SKM-1 treated with dmso at 0.1 percent for 144 hours (cell line): ENCODE measurements around the gene TCERG1L.
"Not testable (repeated sequence)": the region's sequence is repeated elsewhere in the genome, so short reads cannot be mapped to it uniquely, and the experiment has no call there.

Experiments used
- DNase-seq: peaks from one replicate; lab custom pipeline; 2025; ENCODE audit not compliant: unreplicated experiment; lab: John Stamatoyannopoulos, UW

TCERG1L gene

DNA sequence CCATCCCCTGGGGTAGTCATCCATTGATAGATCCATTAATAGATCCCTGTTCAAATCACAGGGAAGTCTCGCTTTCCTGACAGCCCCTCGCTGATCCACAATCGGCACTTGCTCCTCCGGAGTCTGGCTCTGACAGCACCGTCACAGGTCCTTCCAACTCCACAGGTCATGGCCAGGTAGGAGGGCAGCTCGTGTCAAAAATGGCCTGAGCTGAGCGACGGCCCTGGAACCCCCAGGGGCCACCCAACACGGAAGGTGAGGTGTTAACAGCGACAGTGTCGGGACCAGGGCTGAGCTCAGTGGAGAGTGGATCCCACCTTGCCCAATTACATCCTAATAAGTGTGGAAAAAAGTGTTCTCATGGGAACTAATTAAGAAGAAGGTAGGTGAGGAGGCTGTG, 219.8 kb downstream of the TCERG1L start:
- DNase-seq: no peak

DNA sequence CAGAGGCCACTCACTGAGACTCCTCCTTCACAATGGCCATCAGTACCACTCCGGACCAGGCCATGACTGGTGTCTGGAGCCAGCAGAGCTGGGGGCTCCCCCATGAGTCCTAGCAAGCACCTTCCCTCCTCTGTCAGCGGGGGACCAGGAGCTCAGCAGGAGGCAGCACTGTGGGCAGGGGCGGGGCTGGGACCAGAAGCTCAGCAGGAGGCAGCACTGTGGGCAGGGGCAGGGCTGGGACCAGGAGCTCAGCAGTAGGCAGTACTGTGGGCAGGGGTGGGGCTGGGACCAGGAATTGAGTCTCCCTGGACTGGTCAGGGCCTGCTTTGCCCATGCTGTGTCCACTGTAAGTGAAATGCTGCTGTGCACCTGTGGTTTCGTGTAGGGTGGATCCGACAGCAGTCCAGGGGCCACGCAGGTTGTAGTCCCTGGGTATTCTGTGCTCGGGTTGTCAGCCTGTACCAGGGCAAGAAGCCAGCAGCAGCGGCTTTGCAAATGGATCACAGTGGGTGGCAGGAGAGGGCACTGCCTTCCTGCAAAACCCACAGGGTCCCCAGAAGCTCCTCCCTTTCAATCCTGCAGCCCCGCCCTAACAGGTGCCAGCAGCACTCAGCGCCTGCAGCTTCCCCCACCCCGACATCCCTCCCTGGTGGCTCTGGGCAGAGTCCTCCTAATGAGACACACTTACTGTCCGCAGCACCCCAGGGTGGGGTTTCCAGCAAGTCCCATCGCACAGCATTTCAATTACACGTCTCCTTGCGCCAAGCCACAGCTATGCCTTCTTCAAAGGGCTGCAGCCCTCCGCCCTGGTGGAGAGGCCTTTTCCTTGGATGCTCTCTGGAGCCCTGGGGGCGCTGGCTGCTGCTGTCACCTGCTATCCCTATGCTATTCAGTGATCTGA, 220.5 kb downstream of the TCERG1L start:
- DNase-seq: no peak

DNA sequence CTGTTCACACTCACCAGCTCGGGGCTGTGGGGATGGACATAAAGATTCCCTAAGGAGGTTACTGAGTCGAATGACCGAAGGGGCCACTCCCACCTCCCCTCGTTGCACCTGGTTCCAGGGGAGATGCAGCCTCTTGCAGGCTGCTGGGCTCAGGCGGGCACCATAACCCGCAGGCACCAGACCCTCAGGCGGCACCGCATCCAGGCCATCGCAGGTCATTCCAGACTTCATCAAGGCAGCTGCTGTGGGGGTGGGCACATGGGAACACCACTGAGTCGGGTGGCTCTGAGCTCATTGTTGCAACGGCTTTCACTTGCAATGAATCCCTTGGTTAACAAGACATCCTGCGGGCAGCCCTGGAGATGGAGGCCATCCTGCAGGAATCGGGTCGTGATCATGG, 221.7 kb downstream of the TCERG1L start:
- no peak for DNase-seq

DNA sequence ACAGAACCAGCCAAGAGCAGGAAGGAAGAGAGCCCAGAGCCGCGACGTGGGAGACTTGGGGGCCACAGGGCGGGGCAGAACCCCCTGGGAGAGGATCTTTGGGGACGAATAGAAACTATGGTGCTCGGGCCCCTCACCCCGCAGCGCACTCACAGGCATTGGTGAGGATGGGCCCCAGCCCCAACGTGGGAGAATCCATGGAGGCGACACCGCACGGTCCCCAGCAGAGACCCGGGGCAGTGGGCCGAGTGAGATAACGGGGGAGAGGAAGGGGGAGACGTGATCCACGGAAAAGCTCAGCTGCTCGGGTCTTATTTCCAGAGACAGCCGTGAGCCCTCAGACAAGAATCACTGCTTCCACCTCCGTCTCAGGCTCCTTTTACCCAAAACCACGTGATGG, 222.4 kb downstream of the TCERG1L start:
- DNase-seq: no peak

DNA sequence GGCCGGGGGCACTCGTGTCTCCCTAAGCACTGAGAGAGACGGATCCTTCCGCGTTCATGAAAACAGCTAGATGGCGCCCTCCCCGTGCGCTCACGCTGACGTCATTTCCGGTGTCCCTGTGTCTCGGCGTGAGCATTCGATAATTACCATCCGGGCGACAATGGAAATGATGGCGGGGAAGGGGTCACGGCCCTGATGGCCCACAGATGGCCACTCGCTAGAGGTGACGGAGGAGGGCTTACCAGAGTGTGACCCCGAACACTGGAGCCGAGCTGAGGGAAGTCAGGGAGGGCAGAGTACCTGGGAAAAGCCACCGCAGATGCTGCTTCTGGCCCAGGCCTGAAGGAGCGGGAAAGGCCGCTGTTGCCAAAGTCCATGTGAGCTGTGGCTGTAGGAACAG, 222.9 kb downstream of the TCERG1L start:
- no peak for DNase-seq

DNA sequence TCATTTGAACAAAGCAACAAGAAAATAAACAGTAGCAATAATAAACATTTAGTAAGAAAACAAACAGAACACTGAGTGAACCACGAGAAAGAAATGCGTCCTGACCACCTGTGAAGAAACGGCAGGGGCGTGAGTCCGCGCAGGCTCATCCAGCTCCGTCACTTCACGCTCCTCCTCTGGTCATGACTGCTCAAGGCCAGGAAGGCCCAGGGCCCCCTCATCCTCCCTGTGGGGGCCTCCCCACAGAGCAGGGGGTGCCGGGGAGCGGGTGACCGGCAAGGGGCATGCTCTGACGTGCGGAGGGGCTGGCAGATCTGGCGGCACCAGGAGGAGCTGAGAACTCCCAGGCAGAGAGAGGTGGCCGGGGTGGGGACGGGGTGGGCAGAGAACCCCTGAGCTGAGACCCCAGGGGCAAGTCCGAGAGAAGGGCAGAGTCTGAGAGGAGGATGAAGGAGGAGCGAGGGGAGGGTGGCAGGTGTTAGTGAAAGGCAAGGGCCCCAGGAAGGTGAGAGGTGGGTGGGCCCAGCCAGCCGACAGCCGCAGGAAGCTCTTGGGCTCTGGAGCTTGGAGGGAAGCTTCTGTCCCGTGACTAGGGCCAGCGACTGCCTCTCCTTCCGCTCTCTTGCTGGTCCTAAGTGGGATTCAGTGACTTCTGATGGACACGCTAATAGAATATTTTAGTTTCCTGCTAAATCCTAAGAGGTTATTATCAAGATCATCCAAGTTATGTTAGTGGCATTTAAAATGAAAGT, 223.9 kb downstream of the TCERG1L start:
- no peak for DNase-seq

DNA sequence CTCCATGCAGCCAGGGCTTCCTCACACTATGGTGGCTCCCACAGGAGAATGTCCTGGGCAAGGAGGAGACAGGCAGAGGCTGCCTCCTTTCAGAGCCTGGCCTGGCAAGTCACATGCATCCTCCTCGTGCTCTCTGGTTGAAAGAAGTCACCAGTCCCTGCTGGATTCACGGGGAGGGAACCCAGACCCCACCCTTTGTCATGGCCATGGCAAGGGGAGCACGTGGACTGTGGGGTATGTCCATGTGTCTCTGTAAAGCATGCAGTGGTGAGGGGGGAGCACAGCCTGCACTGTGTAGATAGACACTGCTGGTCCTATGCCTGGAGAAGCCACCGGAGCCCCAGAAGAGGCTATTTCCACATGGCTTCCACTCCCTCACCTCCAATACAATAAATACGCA, 225.0 kb downstream of the TCERG1L start:
- no peak for DNase-seq

DNA sequence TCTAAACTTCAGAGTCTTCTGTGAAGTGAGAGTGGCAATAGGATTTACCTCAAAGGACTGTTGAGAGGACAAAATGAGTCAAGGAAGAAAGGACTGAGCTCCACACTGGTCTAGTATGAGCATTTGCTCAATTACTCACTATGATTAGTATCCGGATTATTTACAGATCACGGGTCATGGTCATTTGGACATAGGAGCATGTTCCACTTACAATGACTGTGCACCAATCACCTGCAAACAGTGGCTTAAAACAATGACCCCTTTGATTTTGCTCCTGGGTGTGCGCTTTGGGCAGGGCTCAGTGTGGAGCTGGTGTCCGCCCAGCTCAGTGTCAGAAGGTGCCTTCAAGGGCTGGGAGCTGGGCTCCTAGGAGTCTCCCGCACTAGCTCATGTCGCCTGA, 225.4 kb downstream of the TCERG1L start:
- DNase-seq: no peak

DNA sequence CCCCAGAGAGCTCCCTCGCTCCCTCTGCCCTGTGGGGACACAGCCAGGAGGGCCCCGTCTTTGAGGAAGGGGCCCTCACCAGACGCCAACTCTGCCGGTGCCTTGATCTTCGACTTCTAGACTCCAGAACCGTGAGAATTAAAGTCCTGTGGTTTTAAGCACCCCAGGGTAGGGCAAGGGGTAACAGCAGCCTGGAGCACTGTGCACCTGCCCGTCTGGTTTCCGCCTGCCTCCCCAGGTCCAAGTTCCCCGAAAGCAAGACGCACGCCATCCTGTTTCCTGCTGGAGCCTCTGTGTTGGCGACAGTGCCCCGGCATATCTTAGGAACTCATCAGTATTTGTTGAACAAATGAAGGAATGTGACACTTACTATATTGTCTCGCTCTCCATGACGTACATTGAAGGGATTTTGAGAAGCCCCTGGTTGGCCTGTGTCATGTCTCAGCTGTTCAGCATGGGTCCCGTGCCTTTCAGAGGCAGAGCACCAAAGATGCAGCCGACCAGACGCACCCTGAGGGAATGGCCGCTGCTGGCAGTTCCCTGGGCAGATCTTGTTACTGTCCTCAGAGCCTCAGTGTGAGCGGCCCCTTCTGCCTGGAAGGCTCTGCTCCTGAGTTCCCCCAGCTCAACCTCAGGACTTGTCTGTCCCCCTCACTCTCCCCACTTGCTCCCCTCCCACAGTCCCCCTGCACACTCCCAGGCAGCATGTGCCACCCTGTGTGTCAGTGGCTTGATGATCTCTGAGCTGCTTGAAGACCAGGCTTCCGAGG, 226.2 kb downstream of the TCERG1L start:
- no peak for DNase-seq

DNA sequence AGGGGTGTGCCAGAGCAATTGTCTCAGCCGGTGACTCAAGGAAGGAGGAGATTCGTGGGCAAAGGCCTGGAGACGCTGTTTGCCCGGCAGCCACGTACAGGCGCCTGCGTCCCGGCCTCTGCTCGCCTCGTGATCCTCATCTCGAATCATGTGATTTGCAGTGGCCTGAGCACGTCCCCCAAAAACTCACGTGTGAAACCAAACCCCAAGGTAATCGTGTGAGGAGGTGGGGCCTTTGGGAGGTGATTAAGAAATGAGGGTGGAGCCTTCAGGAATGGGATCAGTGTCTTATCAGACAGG, 226.8 kb downstream of the TCERG1L start:
- no peak for DNase-seq

DNA sequence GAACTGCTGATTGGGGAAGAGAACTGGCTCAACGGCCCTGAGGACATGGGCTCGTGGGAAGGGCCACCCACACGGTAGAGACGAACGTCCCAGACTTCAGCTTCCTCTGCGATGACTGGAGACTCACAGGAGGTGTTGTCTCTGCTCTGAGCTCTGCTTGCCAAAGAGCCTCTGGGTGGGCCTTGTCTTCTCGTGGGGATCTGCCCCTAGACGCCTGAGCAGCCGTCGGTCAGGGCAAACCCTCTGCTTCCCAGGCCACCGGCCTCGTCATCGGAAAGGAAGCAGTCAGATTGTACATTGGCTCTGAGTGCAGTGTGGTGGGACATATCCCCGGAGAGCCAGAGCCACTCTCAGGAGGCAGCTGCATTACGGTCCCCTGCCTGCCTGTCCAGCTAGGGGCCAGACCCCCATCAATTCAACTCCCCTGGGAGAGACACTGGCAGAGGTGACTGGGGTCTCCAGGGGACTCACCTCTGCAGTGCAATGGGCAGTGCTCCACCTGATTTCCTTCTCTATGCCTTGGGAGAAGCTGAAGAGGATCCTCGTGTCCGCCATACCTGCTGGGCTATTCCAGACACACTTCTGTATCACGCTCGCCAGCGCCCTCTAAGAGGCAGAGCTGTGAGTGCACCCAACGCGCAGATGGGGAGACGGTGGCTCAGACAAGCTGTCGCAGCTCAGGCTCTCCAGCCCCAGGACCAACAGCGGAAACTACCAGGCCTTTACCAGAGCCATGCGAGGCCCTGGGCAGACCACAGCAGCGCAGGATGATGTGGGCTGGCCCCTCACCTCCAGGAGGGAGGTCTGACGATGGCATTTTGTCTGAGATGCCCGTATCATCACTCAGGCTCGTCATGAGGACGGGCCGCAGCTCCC, 227.4 kb downstream of the TCERG1L start:
- no peak for DNase-seq

DNA sequence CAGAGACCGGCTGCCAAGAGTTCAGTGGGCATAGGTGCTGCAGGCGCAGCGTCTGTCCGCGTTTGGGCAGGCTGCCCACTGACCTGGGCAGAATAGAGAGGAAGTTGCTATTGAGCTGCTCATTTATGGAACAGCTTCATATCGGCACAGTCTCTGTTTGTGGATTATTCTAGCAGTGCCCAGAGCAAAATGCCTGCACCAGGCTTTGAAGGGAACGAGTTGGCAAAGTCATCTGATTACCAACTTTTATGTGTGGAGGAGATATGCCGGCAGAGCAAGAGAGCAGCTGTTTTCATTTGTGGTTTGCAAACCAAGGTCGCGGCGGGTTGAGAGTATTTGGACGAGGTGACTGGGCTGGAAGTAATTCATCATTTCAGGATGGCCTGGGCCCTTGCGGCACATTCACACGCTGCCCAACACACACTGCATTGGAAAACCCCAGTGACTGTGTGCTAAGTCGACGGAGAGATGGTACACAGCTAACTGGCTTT, 228.5 kb downstream of the TCERG1L start:
- DNase-seq: no peak

DNA sequence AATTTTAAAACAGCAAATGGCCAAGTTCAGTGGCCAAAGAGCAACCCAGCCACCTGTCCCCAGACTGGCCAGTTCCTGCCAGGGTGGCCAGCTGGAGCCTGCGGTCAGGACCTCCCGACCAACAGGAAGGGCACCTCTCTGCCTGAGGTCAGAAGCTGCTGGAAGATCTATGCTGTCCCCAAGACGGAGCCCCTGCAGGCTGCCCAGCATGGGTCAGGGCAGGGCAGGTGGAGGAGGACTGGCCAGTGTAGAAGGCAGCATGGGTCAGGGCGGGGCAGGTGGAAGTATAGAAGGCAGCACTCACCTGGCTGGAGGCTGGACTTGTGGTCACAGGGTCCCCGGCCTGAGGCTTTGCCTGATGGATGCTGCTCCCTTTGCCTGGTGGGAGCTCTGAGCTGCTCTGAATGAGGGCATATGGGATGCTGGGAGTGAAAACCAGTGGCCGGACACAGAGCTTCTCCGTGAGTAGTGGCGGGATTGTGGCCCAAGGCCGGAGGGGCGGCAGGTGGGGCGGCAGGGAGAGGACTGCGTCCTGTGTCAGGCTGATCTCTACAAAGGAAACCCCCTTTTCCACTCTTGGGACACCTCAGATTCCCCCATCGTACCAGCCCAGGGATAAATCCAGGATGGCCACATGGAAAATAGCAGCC, 229.2 kb downstream of the TCERG1L start:
- DNase-seq: no peak

DNA sequence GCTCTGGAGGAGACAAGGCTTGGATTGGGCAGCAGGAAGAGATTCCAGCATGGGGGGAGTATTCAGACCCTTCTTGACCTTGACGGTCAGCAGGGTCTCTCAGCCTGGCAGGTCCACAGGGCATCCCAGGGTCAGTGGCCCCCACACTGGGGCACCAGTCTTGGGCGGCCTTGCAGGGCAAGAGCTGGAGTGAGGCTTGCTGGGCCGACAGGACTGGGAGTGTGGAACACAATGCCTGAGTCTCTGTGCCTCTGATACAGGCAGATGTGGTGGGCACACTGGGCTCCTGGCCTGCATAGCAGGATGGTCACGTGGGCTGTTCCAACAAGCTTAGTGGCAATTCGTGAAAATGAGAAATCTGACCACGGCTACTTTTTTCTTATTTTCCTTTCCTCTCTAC, 229.7 kb downstream of the TCERG1L start:
- DNase-seq: no peak

DNA sequence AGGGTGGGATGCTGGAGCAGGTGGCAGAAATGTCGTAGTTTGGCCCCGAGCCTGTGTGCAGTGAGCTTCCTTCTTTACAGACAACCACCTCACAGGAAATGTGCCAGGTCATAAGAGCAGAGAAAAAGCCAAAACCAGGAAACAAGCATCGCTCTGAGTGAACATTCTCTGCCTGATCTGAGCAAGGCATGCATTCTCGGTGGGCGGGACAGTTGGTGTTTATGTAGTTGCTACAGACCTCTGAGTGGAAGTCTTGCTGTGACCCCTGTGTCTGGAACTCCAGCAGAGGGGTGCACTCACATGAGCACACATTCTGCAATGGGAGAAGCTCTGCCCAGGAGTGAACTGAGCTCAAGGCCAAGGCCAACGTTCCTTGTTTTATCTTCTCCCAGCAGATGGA, 230.1 kb downstream of the TCERG1L start:
- no peak for DNase-seq

DNA sequence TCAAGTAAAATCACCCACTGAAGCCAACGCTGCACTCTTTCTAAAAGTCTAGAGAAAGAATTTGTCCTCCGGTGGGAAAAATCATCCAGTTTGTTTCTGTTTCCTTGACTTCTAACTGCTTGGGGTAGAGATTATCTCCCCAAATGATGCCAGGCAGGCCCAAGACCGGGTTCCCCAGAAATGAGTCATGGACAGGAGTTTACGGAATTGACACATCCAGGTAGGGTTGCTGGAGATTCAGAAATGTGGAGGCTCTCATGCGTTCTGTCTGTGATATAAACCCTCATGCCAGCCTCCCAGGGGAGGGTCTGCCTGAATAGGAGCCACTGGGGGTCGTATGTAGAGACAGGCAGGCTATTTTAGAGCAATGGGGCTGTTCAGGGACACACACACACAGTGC, 230.9 kb downstream of the TCERG1L start:
- no peak for DNase-seq

DNA sequence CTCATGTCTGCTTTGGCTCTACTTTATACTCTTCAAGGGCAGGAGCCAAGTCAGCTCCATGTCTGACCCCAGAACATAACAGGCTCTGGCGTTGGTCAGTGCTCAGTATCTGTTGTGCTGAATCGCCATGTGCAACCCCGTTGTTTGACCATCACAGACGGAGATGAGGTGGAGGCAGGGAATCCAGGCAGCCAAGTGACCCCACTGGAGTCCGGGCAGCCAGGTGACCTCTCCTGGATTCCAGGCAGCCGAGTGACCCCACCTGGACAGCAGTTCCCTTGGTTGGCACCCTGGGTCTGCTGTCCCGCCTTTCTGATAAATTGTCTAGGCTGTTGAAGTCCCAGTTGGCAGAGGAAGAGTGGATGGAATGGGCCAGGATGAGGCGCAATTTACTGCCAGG, 232.2 kb downstream of the TCERG1L start:
- no peak for DNase-seq

DNA sequence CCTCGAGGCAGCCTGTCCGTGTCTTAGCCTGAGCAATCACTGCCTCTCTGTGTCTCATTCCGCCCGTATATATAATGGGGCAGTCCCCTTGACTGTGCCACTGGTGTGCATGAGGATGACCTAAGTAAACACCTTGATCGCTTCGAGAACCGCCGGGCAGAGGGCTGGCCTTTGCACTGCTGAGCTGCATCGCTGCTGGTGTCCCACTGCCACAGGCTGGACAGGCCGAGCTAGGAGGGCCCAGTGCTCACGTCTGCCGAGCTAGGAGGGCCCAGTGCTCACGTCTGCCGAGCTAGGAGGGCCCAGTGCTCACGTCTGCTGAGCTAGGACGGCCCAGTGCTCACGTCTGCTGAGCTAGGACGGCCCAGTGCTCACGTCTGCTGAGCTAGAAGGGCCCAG, 232.6 kb downstream of the TCERG1L start:
- not testable (repeated sequence) for DNase-seq

DNA sequence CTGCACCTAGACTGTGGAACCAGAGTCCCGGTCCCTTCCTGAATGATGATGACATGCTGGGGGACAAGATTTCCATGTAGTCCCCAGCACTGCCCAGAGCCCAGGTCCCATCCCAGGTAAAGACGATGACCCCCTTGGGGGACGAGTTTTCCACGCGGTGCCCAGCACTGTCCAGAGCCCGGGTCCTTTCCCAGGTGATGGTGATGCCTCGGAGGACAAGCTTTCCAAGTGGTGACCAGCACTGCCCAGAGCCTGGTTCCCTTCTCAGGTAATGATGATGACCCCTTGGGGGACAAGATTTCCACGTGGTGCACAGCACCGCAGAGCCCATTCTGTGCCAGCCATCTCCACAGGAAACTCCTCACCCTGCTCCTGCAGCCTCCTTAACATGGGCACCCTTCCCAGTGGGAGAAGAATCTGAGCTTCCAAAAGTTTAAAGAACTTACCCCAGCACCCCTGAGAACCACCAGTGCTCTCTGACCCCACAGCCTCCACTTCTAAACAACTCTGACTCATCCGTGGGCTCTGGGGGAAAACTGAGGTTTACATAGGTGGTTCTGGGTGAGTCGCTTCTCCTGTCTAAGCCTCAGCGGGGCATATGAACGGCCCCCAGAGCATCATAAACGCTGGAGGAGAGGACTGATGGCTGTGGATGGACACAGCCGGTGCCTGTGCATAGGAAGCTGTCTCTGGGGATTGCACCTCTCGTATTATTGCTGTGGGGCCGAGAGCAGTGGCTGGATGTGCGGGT, 233.2 kb downstream of the TCERG1L start:
- no peak for DNase-seq

DNA sequence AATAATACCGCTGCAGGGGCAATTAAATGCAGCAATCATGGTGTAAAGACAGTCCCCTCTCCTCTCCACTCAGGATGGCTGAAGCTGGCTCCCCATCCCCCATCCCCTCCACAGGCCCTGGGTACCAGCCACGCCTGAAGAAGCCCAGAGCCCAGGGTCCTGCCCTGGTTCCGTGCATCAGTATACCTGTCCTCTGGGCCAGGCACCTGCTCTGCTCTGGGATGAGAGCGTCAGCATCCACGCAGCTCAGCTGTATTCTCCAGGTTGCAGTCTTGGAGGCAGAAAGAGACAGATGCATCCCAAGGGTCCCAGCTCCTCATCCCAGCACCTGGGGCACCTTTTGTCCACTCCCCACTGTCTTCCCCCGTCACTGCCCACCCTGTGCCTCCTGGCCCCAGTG, 233.8 kb downstream of the TCERG1L start:
- no peak for DNase-seq
